DMS 273 (cell line): Measurements from ENCODE around the gene SMARCA2.

ENCODE experiments used
- DNase-seq: peaks from one replicate; lab custom pipeline; 2025; ENCODE audit not compliant: unreplicated experiment; lab: John Stamatoyannopoulos, UW

SMARCA2 gene

GRCh38 chr9:2015581-2016407 lies 647 bp downstream of the SMARCA2 start:
- peak; percentile 80 for DNase-seq

GRCh38 chr9:2016408-2017330 lies 1.5 kb downstream of the SMARCA2 start:
- peak; percentile 82 for DNase-seq

- DNase-seq: peak; percentile 75
These were observed 2.4 kb downstream of the SMARCA2 start for GRCh38 chr9:2017331-2018161.

- no peak for DNase-seq
These were observed 3.1 kb downstream of the SMARCA2 start for GRCh38 chr9:2018162-2018643.

GRCh38 chr9:2018764-2019558 lies 3.8 kb downstream of the SMARCA2 start:
- peak; percentile 16 for DNase-seq

- no peak for DNase-seq
These were observed 4.6 kb downstream of the SMARCA2 start for GRCh38 chr9:2019723-2020122.

GRCh38 chr9:2021731-2022130 lies 6.6 kb downstream of the SMARCA2 start:
- no peak for DNase-seq

- no peak for DNase-seq
These were observed 7.4 kb downstream of the SMARCA2 start for GRCh38 chr9:2022560-2022959.

- DNase-seq: no peak
These were observed 7.9 kb downstream of the SMARCA2 start for GRCh38 chr9:2023042-2023441.

- no peak for DNase-seq
These were observed 8.4 kb downstream of the SMARCA2 start for GRCh38 chr9:2023532-2023931.

- DNase-seq: no peak
These were observed 10.0 kb downstream of the SMARCA2 start for GRCh38 chr9:2024888-2025782.

- no peak for DNase-seq
These were observed 11.3 kb downstream of the SMARCA2 start for GRCh38 chr9:2026220-2026997.

GRCh38 chr9:2027543-2028160 lies 12.5 kb downstream of the SMARCA2 start:
- DNase-seq: no peak

GRCh38 chr9:2028888-2029287 lies 13.7 kb downstream of the SMARCA2 start:
- no peak for DNase-seq

- DNase-seq: no peak
These were observed 14.6 kb downstream of the SMARCA2 start for GRCh38 chr9:2029666-2030170.

- no peak for DNase-seq
These were observed 17.1 kb downstream of the SMARCA2 start for GRCh38 chr9:2032234-2032633.

- no peak for DNase-seq
These were observed 21.7 kb downstream of the SMARCA2 start for GRCh38 chr9:2036844-2037243.
